ENCODE measurements around the gene NEMP1.
"Not testable (repeated sequence)": the region's sequence is repeated elsewhere in the genome, so short reads cannot be mapped to it uniquely, and the experiment has no call there.

The NEMP1 gene

GRCh38 chr12:57025196-57025595, 53.4 kb downstream of the NEMP1 start:
- DNase-seq = no peak

- DNase-seq = not testable (repeated sequence)
Observed at GRCh38 chr12:57022324-57022723, 56.3 kb downstream of the NEMP1 start.

DNA sequence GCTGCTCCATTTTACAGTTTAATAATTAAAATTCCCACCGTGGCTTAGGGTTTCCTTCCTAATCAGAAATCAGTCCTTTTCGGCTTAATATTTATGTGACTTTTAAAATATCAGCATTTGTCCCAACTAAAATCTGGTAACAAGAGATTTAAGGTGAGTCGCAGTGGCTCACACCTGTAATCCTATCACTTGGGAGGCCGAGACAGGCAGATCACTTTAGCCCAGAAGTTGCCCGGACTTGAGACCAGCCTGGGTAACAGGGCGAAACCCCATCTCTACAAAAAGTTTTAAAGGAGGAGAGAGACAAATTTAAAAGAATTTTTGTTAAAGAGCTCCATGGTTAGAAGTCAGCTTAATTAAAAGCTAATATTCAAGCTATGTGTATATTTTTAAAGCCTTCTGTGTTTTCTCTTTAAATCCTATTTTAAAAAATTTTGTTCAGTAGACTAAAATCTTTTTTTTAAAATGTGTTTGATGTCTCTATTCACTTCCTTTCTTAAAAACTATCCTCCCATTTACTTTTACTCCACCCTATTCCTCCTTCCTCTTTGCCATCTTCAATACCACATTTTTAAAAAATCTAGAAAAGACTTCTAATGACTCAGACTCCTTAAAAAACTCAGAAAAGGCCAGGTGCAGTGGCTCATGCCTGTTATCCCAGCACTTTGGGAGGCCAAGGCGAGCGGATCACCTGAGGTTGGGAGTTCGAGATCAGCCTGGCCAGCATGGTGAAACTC, 58.4 kb downstream of the NEMP1 start:
- no peak for DNase-seq

DNA sequence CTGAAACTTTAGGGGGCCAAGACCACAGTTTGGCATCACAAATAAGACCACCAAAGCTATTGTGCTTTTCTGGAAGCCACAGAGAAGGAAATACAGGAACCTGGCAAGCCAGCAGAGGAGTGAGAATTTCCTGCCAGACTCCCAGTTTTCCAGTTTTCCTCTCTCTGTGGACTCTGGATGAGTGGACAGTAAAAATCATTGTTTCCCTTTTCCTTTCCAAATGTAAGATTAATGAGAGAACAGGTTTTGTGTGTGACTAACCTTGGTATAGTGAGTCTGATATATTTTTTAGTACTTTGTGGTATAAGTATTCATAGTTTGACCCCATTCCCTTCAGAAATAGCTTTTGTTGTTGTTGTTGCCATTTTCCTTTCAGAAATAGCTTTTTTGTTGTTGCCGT, 59.7 kb downstream of the NEMP1 start:
- DNase-seq = no peak

- DNase-seq = not testable (repeated sequence)
Observed at GRCh38 chr12:57018353-57018752, 60.2 kb downstream of the NEMP1 start.

DNA sequence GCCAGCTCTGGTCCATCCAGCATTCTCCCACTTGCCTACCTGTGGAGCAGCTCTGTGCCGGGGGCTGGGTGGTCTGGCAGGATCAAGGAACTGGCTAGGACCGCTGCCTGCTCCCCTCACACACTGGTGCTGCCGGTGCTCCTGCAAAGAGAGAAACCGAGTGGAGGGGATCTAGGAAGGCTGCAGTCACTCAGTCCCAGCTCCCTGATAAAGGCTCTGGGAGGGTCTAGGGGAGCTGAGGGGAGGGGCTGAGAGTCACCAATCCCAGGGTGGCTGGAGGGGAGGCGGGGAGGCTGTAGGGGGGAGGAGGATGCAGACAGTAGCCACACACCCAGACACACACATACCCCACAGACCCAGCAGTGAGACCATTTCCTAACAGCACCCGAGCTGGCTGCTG, 62.2 kb downstream of the NEMP1 start, which contains the start of gene TAC3:
TAC3 (minus strand) TSS at position 182 of the 400 bp plus-strand sequence. CDS start 732 bp downstream, outside the sequence.
- DNase-seq = no peak

DNA sequence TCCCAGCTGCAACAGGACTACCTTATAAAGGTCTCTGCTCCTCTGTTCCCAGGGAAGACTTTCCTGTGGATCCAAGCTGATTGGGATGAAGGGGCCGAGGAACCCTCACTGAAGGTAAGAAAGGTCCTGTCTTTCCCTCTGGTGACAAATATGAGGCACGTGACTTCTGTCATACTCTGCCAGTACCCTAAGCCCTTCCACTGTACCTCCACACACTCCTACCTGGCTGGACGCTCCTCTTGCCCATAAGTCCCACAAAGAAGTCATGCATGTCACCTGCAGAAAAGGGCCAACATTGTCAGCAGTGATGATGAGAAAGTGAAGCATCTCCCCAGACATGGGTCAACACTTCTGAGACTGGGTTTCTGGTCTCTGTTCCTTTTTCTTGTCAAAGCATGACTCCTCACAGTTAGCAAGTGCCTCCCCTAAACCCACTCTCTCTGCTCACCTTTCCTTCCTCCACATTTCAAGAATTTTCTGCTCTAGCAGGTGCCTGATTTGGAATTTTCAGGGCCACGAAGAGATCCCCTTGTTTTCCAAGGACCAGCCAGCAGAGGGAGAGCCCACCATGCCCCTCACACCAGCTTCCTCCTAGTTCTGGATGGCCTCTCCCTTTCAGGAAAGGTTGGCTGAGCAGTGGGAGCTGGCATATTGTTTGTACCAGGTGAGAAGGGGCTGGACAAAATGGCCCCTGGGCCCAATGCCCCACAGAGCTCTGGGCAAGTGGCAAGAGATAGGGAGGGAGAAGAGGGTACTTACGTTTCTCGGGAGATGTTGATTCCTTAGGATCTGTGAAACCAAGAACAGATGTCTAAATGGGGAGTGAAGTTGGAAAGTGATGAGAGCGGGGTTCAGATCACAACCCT, 65.8 kb downstream of the NEMP1 start:
- no peak for DNase-seq

GRCh38 chr12:57011438-57012424, 66.9 kb downstream of the NEMP1 start:
- peak; percentile 34 to 43 for DNase-seq

- DNase-seq = no peak
Observed at GRCh38 chr12:57010627-57011247, 67.9 kb downstream of the NEMP1 start.

- no peak for DNase-seq
Observed at GRCh38 chr12:57009949-57010626, 68.5 kb downstream of the NEMP1 start.

- no peak for DNase-seq
Observed at GRCh38 chr12:57008178-57008577, 70.4 kb downstream of the NEMP1 start.

DNA sequence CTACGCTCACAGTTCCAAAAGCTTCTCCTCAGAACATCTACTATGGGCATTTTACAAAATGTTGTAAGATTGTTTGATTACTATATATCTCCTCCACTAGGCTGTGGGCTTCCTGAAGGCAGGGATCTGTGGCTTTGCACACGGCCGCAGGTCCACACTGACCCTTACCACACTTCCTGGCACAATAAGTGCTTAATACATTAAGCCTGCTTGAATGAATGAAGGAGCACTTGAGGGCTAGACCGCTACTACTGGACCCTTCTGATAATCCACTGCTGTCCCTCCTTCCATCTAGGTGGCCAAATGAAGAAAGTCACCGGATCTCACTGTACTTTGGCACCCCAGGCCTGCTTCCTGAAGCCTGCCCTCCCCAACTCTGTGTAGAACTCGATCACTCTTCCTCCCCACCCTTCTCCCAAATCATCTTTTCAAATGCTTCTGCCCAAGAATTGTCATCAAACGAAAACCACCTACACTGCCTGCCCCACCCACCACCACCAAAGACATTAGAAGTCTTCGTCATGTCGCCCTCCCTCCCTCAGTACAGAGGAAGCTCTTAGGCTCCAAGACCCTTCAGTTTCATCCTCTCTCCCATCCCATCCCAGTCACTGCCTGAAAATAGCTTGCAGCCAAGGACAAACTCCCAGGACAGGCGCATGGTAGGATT, 71.6 kb downstream of the NEMP1 start:
- DNase-seq = peak; percentile 46 to 53

DNA sequence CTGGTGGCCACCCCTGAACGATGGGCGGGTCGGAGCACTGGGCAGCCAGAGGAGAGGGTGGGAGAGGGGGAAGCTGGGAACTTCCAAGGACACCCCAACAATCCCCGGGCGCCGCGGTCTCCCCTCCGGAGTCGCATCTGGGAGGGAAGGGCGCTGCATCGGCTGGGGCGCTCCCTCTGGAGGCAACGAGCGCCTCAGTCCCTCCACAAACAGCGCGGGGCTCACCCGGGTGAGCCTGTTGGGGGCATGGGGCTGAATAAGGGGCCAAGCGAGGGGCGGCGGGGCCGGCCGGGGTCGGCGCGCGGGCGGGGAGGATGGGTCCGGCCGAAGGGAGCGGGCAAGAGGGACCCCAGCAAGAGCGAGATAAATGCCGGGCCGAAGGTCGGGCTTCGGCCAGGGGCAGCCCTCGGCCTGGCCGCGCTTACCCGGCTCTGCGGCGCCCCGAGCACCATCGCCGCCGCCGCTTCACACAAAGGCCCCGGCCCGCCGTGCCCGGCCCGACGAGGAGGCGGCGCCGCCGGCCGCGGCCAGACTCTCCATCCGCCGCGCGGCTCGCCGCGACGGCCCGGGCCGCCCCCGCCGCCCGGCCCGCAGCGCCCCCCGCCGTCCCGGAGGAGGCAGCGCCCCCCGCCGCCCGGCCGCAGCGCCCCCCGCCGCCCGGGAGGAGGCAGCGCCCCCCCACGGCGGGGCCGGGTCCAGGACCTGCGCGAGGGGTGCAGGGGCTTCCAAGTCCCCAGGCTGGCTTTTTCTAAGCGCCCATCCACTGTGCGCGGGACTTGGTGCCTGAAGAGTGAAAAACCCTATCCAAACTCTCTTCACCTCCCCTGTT, 72.4 kb downstream of the NEMP1 start, which contains the start of gene ZBTB39:
ZBTB39 (minus strand) TSS at position 567 of the 829 bp plus-strand sequence. CDS start 1,629 bp downstream, outside the sequence.
- peak; percentile 77 to 81 for DNase-seq
